Transverse colon (tissue), 4 donors: ENCODE results near the gene AP2A1. TPM values are rescaled to one million over a fixed set of nuclear protein-coding genes. Genes with fewer than 3 reads are reported as not detected.

Source experiments
- DNase-seq: peaks from one replicate; pipeline ENCODE4 v3.0.0-alpha.2; 2019
- H3K27ac ChIP-seq, 4 donors: fragments of 200-600 bp; sonication (generic); 2 replicates each; pipeline ENCODE4 v1.5.1; 2016 to 2018; ENCODE audit warnings: inconsistent platforms in 4 of 4
- H3K27me3 ChIP-seq: fragments of 200-600 bp; sonication (generic); 2 replicates; pipeline ENCODE4 v1.5.1; 2017; ENCODE audit warnings: inconsistent platforms
- H3K36me3 ChIP-seq, 4 donors: fragments of 200-600 bp; sonication (generic); 2 replicates each; pipeline ENCODE4 v1.5.1; 2017 to 2019; ENCODE audit warnings: inconsistent platforms in 4 of 4
- H3K4me1 ChIP-seq, 4 donors: fragments of 200-600 bp; sonication (generic); 2 replicates each; pipeline ENCODE4 v1.5.1; 2017 to 2020; ENCODE audit warnings: inconsistent platforms in 4 of 4
- H3K4me3 ChIP-seq, 4 donors: fragments of 200-600 bp; sonication (generic); 1 replicate in 1 of 4; 2 replicates in 3 of 4; pipeline versions ENCODE4 v1.5.1 to v1.6.1; 2017 to 2019; ENCODE audit warnings: inconsistent platforms in 4 of 4
- H3K9me3 ChIP-seq, 2 donors: fragments of 200-600 bp; sonication (generic); 2 replicates each; pipeline ENCODE4 v1.5.1; 2017 to 2019; ENCODE audit warnings: inconsistent platforms in 2 of 2
- EP300 ChIP-seq: sonication (generic); formaldehyde crosslinking; IDR thresholded peaks from one replicate; pipeline ENCODE4 v1.6.1; 2017; ENCODE audit warnings: antibody characterized with exemption, low read depth
- POLR2A ChIP-seq: fragments of 450-650 bp; IDR thresholded peaks from one replicate; pipeline ENCODE4 v1.6.1; 2016; ENCODE audit warnings: antibody characterized with exemption, mild to moderate bottlenecking, moderate library complexity
- POLR2AphosphoS5 ChIP-seq, 3 donors: sonication (generic); formaldehyde crosslinking; IDR thresholded peaks; one replicate each; pipeline ENCODE4 v1.6.1; 2016; ENCODE audit warnings: antibody characterized with exemption in 3 of 3
- WGBS, 2 donors: methylation state at CpG; one replicate each; pipeline ENCODE4 v1.1.5; 2018; ENCODE audit warnings: low coverage in 1 of 2; 5-methylcytosine and 5-hydroxymethylcytosine counted together
- in situ Hi-C, 4 donors: fragments of 200-750 bp; cut with MboI; loops; one replicate each; pipeline versions ENCODE4 v1.15.0 to v1.15.1; 2017; ENCODE audit warnings: low sequenced_read_pairs in 3 of 4, low pct_ligation_motif_present in 1 of 4, low pct_unique_long_range_greater_than_20kb in 1 of 4
- intact Hi-C: fragments of 100-400 bp; cut with DNase I; formaldehyde crosslinking; loops from one replicate; pipeline ENCODE4 v1.15.1; 2023; ENCODE audit warnings: low total_unique reads
- small RNA-seq, 4 donors: library from RNA; depleted of rRNA; stranded (forward); fragments of <200 nt; gene quantifications; one replicate each; pipeline ENCODE3, GENCODE V24; 2016
- total RNA-seq, 4 donors: library from RNA; depleted of rRNA; stranded (reverse); fragments of >200 nt; gene quantifications; one replicate each; pipeline ENCODE4 v1.1.0, GENCODE V29; 2016
- TF ChIP-seq, protein P1 (sequence below), 5 experiments: fragments of 200-600 bp in 3 of 5; fragments of 450-650 bp in 2 of 5; sonication (generic) in 3 of 5; IDR thresholded peaks; 1 replicate in 2 of 5; 2 replicates in 3 of 5; pipeline ENCODE4 v1.5.1; 2016 to 2017; ENCODE audit warnings: antibody characterized with exemption in 5 of 5, inconsistent platforms in 3 of 5, mild to moderate bottlenecking in 2 of 5, moderate library complexity in 1 of 5

AP2A1 gene
- total RNA-seq, 4 donors from 2014 or later = 71.1 to 125 (median 93.0) TPM

DNA sequence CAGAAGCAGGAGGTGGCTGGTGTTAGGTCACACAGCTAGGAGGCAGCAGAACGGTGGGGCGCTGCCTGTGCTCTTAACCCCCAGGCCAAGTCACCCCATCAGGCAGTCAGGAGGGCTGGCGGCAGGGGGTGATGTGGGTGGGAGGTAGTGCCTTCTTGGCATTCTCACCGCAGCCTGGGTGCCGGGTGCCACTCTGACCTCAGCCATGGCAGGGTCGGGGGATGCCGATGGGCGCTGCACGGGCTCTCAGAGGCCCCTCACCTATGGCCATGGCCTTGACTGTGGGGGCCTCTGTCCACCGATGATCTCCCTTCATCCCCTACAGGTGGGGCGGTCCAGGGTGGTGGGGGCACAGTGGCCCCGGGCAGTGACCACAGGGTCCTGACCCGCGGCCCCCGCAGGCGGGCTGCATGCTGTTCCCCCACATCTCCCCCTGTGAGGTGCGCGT is 89.8 kb downstream of the AP2A1 start:
- 87% methylated on average over 18 of the region's 18 CpGs; no CpG with 5 or more reads in 1 of the 2 donors for WGBS, 2 donors
- Histone ChIP-seq H3K9me3 (no peaks in the 10 kb centered on the region), H3K27ac (no peak overlapping the region), H3K4me3 (no peak overlapping the region), H3K27me3 (no peaks in the 10 kb centered on the region), H3K4me1 (peaks cover 18 to 30% (median 24%) of the 10 kb centered on the region in 4 donors), H3K36me3 (peaks cover 0 to 11% (median 2%) of the 10 kb centered on the region in 4 donors)
- no peak for DNase-seq
- in situ Hi-C loops (loop anchor here in 1 of 4 donors (25.0 kb wide), 1 partner anchor 369 kb away; the partner anchor contains the start of genes RPL13A and RPS11), intact Hi-C loops (no loop called here)
- TF ChIP-seq POLR2A = no peak
- no peak for TF ChIP-seq POLR2AphosphoS5 (IDR thresholded peaks at IDR 0.05)
- TF ChIP-seq, protein P1, sequence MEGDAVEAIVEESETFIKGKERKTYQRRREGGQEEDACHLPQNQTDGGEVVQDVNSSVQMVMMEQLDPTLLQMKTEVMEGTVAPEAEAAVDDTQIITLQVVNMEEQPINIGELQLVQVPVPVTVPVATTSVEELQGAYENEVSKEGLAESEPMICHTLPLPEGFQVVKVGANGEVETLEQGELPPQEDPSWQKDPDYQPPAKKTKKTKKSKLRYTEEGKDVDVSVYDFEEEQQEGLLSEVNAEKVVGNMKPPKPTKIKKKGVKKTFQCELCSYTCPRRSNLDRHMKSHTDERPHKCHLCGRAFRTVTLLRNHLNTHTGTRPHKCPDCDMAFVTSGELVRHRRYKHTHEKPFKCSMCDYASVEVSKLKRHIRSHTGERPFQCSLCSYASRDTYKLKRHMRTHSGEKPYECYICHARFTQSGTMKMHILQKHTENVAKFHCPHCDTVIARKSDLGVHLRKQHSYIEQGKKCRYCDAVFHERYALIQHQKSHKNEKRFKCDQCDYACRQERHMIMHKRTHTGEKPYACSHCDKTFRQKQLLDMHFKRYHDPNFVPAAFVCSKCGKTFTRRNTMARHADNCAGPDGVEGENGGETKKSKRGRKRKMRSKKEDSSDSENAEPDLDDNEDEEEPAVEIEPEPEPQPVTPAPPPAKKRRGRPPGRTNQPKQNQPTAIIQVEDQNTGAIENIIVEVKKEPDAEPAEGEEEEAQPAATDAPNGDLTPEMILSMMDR (IDR thresholded peaks at IDR 0.05) = no peak
- TF ChIP-seq EP300 = no peak

Small RNA genes within 50 kb of the gene (small RNA-seq; reads per million reads assigned to genes)
- gene MIR4749 (0 to 0.18 (median 0.13) reads per million in 4 donors), gene MIR6799 (0 to 0.14 (median 0) reads per million in 4 donors), gene RNU6-841P (0 reads per million in 4 donors)

Other genes with a start within 250 kb of the AP2A1 start
- 100 to 1,000 TPM in 1 of 4 donors, 10 to 100 TPM in 3; 26.2 to 119 (median 57.4) TPM for gene RCN3, start 239.0 kb upstream of the AP2A1 start, total RNA-seq
- gene NOSIP, start 186.4 kb upstream of the AP2A1 start, total RNA-seq = 100 to 1,000 TPM in 1 of 4 donors, 10 to 100 TPM in 3; 56.5 to 105 (median 74.4) TPM
- 10 to 100 TPM in 2 of 4 donors, 1 to 10 TPM in 1, under 1 TPM in 1; 0.40 to 22.7 (median 12.2) TPM for gene PRRG2, start 185.7 kb upstream of the AP2A1 start, total RNA-seq
- 10 to 100 TPM; 12.2 to 54.7 (median 30.0) TPM for gene PRR12, start 175.8 kb upstream of the AP2A1 start, total RNA-seq
- gene RRAS, start 126.9 kb upstream of the AP2A1 start, total RNA-seq = 10 to 100 TPM; 31.8 to 97.6 (median 58.2) TPM
- 100 to 1,000 TPM in 1 of 4 donors, 10 to 100 TPM in 3; 20.2 to 118 (median 32.7) TPM for gene SCAF1, start 124.8 kb upstream of the AP2A1 start, total RNA-seq
- gene IRF3, start 101.1 kb upstream of the AP2A1 start, total RNA-seq = 100 to 1,000 TPM in 2 of 4 donors, 10 to 100 TPM in 2; 73.0 to 164 (median 104) TPM
- gene BCL2L12, start 101.1 kb upstream of the AP2A1 start, total RNA-seq = 10 to 100 TPM in 1 of 4 donors, 1 to 10 TPM in 3; 5.4 to 10.2 (median 6.9) TPM
- 100 to 1,000 TPM in 1 of 4 donors, 10 to 100 TPM in 3; 45.6 to 116 (median 70.3) TPM for gene PRMT1, start 89.7 kb upstream of the AP2A1 start, total RNA-seq
- gene ADM5, start 77.4 kb upstream of the AP2A1 start, total RNA-seq = under 1 TPM in 2 of 4 donors, not detected in 2; 0.41 to 0.95 TPM
- 10 to 100 TPM in 1 of 4 donors, 1 to 10 TPM in 3; 1.5 to 10.9 (median 2.2) TPM for gene CPT1C, start 75.9 kb upstream of the AP2A1 start, total RNA-seq
- 10 to 100 TPM in 1 of 4 donors, under 1 TPM in 2, not detected in 1; 0.32 to 12.7 (median 0.82) TPM for gene TSKS, start 3.7 kb upstream of the AP2A1 start, total RNA-seq
- 10 to 100 TPM; 10.2 to 20.1 (median 13.1) TPM for gene FUZ, start 46.3 kb downstream of the AP2A1 start, total RNA-seq
- 10 to 100 TPM; 26.9 to 46.6 (median 38.7) TPM for gene MED25, start 51.3 kb downstream of the AP2A1 start, total RNA-seq
- gene PTOV1, start 84.2 kb downstream of the AP2A1 start, total RNA-seq = 100 to 1,000 TPM in 1 of 4 donors, 10 to 100 TPM in 3; 62.3 to 203 (median 66.8) TPM
- 100 to 1,000 TPM in 2 of 4 donors, 10 to 100 TPM in 2; 60.8 to 128 (median 99.6) TPM for gene PNKP, start 100.6 kb downstream of the AP2A1 start, total RNA-seq
- gene AKT1S1, start 110.4 kb downstream of the AP2A1 start, total RNA-seq = 10 to 100 TPM; 15.3 to 29.7 (median 22.7) TPM
- 10 to 100 TPM; 26.4 to 80.8 (median 47.9) TPM for gene TBC1D17, start 110.7 kb downstream of the AP2A1 start, total RNA-seq
- 1 to 10 TPM in 1 of 4 donors, not detected in 3; 2.1 TPM for gene IL4I1, start 129.9 kb downstream of the AP2A1 start, total RNA-seq
- 10 to 100 TPM in 1 of 4 donors, 1 to 10 TPM in 3; 2.6 to 10.5 (median 5.4) TPM for gene ATF5, start 162.2 kb downstream of the AP2A1 start, total RNA-seq
- 100 to 1,000 TPM in 1 of 4 donors, 10 to 100 TPM in 3; 30.3 to 136 (median 32.6) TPM for gene NUP62, start 162.5 kb downstream of the AP2A1 start, total RNA-seq
- 1 to 10 TPM in 2 of 4 donors, not detected in 2; 1.2 to 3.2 TPM for gene SIGLEC11, start 194.2 kb downstream of the AP2A1 start, total RNA-seq